GM23338 (cell line): ENCODE results near the gene TBRG4. TPM values are rescaled to one million over a fixed set of nuclear protein-coding genes. Genes with fewer than 3 reads are reported as not detected.

ENCODE experiments used
- ATAC-seq: fragments of 200-7000 bp; cut with Tn5 transposase; 3 replicates; pipeline ENCODE4 v1.9.1; 2020
- DNase-seq: peaks from one replicate; pipeline ENCODE4 v3.0.0-alpha.2; 2015; ENCODE audit warnings: low spot score
- H2AFZ ChIP-seq: fragments of 200-600 bp; sonication (generic); 2 replicates; pipeline ENCODE4 v1.8.0; 2016; ENCODE audit warnings: antibody characterized with exemption, mild to moderate bottlenecking, moderate library complexity
- H3F3A ChIP-seq: fragments of 200-600 bp; sonication (generic); replicated peaks from 2 replicates; pipeline ENCODE4 v1.8.0; 2017; ENCODE audit warnings: antibody characterized with exemption, mixed run types, low read depth
- H3K27ac ChIP-seq: fragments of 200-600 bp; sonication (generic); 2 replicates; pipeline ENCODE4 v1.6.1; 2016; ENCODE audit warnings: low read depth
- H3K27me3 ChIP-seq: fragments of 200-600 bp; sonication (generic); 2 replicates; pipeline ENCODE4 v1.8.0; 2016; ENCODE audit warnings: mild to moderate bottlenecking, mixed run types, moderate library complexity; ENCODE audit not compliant: insufficient read depth
- H3K36me3 ChIP-seq: fragments of 200-600 bp; sonication (generic); 2 replicates; pipeline ENCODE4 v1.8.0; 2016; ENCODE audit warnings: mild to moderate bottlenecking; ENCODE audit not compliant: insufficient read depth
- H3K4me1 ChIP-seq: fragments of 200-600 bp; sonication (generic); 2 replicates; pipeline ENCODE4 v1.8.0; 2016; ENCODE audit warnings: mild to moderate bottlenecking, moderate library complexity; ENCODE audit not compliant: insufficient read depth
- H3K4me2 ChIP-seq: fragments of 200-600 bp; sonication (generic); 2 replicates; pipeline ENCODE4 v1.7.1; 2017; ENCODE audit warnings: mixed run types
- H3K4me3 ChIP-seq: fragments of 200-600 bp; sonication (generic); 2 replicates; pipeline ENCODE4 v1.6.1; 2016; ENCODE audit warnings: mixed run types
- H3K79me2 ChIP-seq: fragments of 200-600 bp; sonication (generic); replicated peaks from 2 replicates; pipeline ENCODE4 v1.8.0; 2017; ENCODE audit warnings: mild to moderate bottlenecking; ENCODE audit not compliant: insufficient read depth
- H3K9me2 ChIP-seq: fragments of 200-600 bp; sonication (generic); 2 replicates; pipeline ENCODE4 v1.8.0; 2017; ENCODE audit not compliant: insufficient read depth
- H4K20me1 ChIP-seq: fragments of 200-600 bp; sonication (generic); replicated peaks from 2 replicates; pipeline ENCODE4 v1.8.0; 2017; ENCODE audit warnings: mild to moderate bottlenecking; ENCODE audit not compliant: insufficient read depth
- H3K27ac Mint-ChIP-seq: 2 replicates; pipeline ENCODE4 v1.8.0; 2020; ENCODE audit warnings: inconsistent platforms, mild to moderate bottlenecking, moderate library complexity, mixed read lengths
- H3K27me3 Mint-ChIP-seq: 3 replicates; pipeline ENCODE4 v1.8.0; 2022; ENCODE audit warnings: low read depth, mild to moderate bottlenecking, moderate library complexity, mixed read lengths, inconsistent platforms; ENCODE audit not compliant: insufficient read depth, poor library complexity
- H3K36me3 Mint-ChIP-seq: 3 replicates; pipeline ENCODE4 v1.8.0; 2021; ENCODE audit warnings: low read depth, mild to moderate bottlenecking, inconsistent platforms, moderate library complexity, mixed read lengths
- H3K4me1 Mint-ChIP-seq: 3 replicates; pipeline ENCODE4 v1.8.0; 2020; ENCODE audit warnings: mild to moderate bottlenecking, inconsistent platforms, mixed read lengths
- H3K4me3 Mint-ChIP-seq: 3 replicates; pipeline ENCODE4 v1.8.0; 2021; ENCODE audit warnings: moderate library complexity, mild to moderate bottlenecking, inconsistent platforms, mixed read lengths
- H3K9me3 Mint-ChIP-seq: 3 replicates; pipeline ENCODE4 v1.8.0; 2020; ENCODE audit warnings: moderate library complexity, mild to moderate bottlenecking, inconsistent platforms, mixed read lengths
- EZH2 ChIP-seq: fragments of 200-600 bp; sonication (generic); IDR thresholded peaks from one replicate; pipeline ENCODE4 v1.8.0; 2017; ENCODE audit warnings: antibody characterized with exemption, mild to moderate bottlenecking, low read depth; ENCODE audit not compliant: unreplicated experiment
- ZNF114 ChIP-seq: fragments of 250-450 bp; sonication (Bioruptor Pico); IDR thresholded peaks from 2 replicates; pipeline ENCODE4 v1.5.0; 2020; ENCODE audit warnings: mild to moderate bottlenecking, moderate library complexity
- ZNF462 ChIP-seq: fragments of 250-450 bp; sonication (Bioruptor Pico); IDR thresholded peaks from 2 replicates; pipeline ENCODE4 v1.5.0; 2020; ENCODE audit warnings: mild to moderate bottlenecking, moderate library complexity
- polyA plus RNA-seq: library from polyadenylated mRNA; unstranded; fragments of >200 nt; fragmentation: Nextera tagmentation; extraction: Ambion mirVana; gene quantifications from 2 replicates; pipeline ENCODE4 v1.2.1, GENCODE V29; 2016
- total RNA-seq: library from RNA; depleted of rRNA; stranded (reverse); fragments of >200 nt; shearing (Covaris generic); gene quantifications from 2 replicates; pipeline ENCODE4 v1.2.3, GENCODE V29; 2014

TBRG4 gene
- total and polyA plus RNA-seq, 2 experiments from 2014 or later, result 72.5 to 162 TPM

GRCh38 chr7:45072131-45073030, 39.1 kb downstream of the TBRG4 start (continued):
- no peak for TF ChIP-seq ZNF462 (CRISPR knock-in tag)
- TF ChIP-seq ZNF114, result no peak
- no peak for TF ChIP-seq EZH2

GRCh38 chr7:45071528-45071927, 40.0 kb downstream of the TBRG4 start:
- Histone ChIP-seq H3K4me2 (no peak overlapping the region), H3F3A (no peaks in the 10 kb centered on the region), H3K27me3 (no peaks in the 10 kb centered on the region), H3K4me3 (no peak overlapping the region), H3K9me2 (no peaks in the 10 kb centered on the region), H3K36me3 (no peaks in the 10 kb centered on the region), H2AFZ (no peak overlapping the region), H3K27ac (no peak overlapping the region), H4K20me1 (no peaks in the 10 kb centered on the region; the same call in 1 of the 2 replicates), H3K79me2 (no peaks in the 10 kb centered on the region), H3K4me1 (no peaks in the 10 kb centered on the region)
- no peak overlapping the region for H3K4me3 Mint-ChIP-seq
- peaks cover 15% of the 10 kb centered on the region; the same call in 2 of the 3 replicates for H3K36me3 Mint-ChIP-seq
- no peak for DNase-seq
- peaks cover 6% of the 10 kb centered on the region for H3K27me3 Mint-ChIP-seq
- peaks cover 10% of the 10 kb centered on the region; the same call in 2 of the 3 replicates for H3K4me1 Mint-ChIP-seq
- no peak overlapping the region for H3K27ac Mint-ChIP-seq
- ATAC-seq, result no peak
- no peaks in the 10 kb centered on the region for H3K9me3 Mint-ChIP-seq
- TF ChIP-seq ZNF462 (CRISPR knock-in tag), result no peak
